Trophoblast cell (in vitro differentiated cells and primary cell): ENCODE results near the gene VPS8.

ENCODE experiments used
- DNase-seq, 2 donors: peaks; one replicate each; pipeline ENCODE4 v3.0.0-alpha.2; 2016
- H2AFZ ChIP-seq: 2 replicates; pipeline ENCODE4 v1.6.1; 2013; ENCODE audit warnings: low read length, moderate library complexity, mild to moderate bottlenecking; ENCODE audit not compliant: insufficient read depth, poor library complexity
- H2AK5ac ChIP-seq: 2 replicates; pipeline ENCODE4 v1.6.1; 2013; ENCODE audit warnings: mild to moderate bottlenecking, low read length
- H2BK120ac ChIP-seq: 2 replicates; pipeline ENCODE4 v1.6.1; 2013; ENCODE audit warnings: low read length, mild to moderate bottlenecking, moderate library complexity; ENCODE audit not compliant: insufficient read depth, poor library complexity
- H2BK12ac ChIP-seq: 2 replicates; pipeline ENCODE4 v1.6.1; 2013; ENCODE audit warnings: mild to moderate bottlenecking, low read length, moderate library complexity
- H2BK5ac ChIP-seq: 2 replicates; pipeline ENCODE4 v1.6.1; 2013; ENCODE audit warnings: low read length, low read depth, moderate library complexity, mild to moderate bottlenecking; ENCODE audit not compliant: poor library complexity
- H3K14ac ChIP-seq: 2 replicates; pipeline ENCODE4 v1.6.1; 2013; ENCODE audit warnings: mild to moderate bottlenecking, low read length
- H3K18ac ChIP-seq: 2 replicates; pipeline ENCODE4 v1.6.1; 2013; ENCODE audit warnings: mild to moderate bottlenecking, low read length
- H3K23ac ChIP-seq: 2 replicates; pipeline ENCODE4 v1.6.1; 2013; ENCODE audit warnings: low read length
- H3K27ac ChIP-seq: 2 replicates; pipeline ENCODE4 v1.5.1; 2013; ENCODE audit warnings: low read depth, mild to moderate bottlenecking, inconsistent platforms, low read length, moderate library complexity
- H3K27me3 ChIP-seq: 2 replicates; pipeline ENCODE4 v1.6.1; 2013; ENCODE audit warnings: inconsistent platforms, mild to moderate bottlenecking, low read length, moderate library complexity; ENCODE audit not compliant: insufficient read depth
- H3K36me3 ChIP-seq, 2 experiments: 1 replicate in 1 of 2; 2 replicates in 1 of 2; pipeline ENCODE4 v1.6.1; 2013; ENCODE audit warnings: low read length in 2 of 2, mild to moderate bottlenecking in 2 of 2, moderate library complexity in 1 of 2; ENCODE audit not compliant: insufficient read depth in 2 of 2, control insufficient read depth in 1 of 2
- H3K4ac ChIP-seq: 2 replicates; pipeline ENCODE4 v1.6.1; 2013; ENCODE audit warnings: low read depth, mild to moderate bottlenecking, low read length, moderate library complexity
- H3K4me1 ChIP-seq, 2 experiments: 1 replicate in 1 of 2; 2 replicates in 1 of 2; pipeline ENCODE4 v1.6.1; 2013; ENCODE audit warnings: low read length in 2 of 2, mild to moderate bottlenecking in 2 of 2, moderate library complexity in 1 of 2; ENCODE audit not compliant: insufficient read depth in 2 of 2, control insufficient read depth in 1 of 2
- H3K4me2 ChIP-seq: 2 replicates; pipeline ENCODE4 v1.6.1; 2013; ENCODE audit warnings: inconsistent platforms, mild to moderate bottlenecking, low read length, moderate library complexity
- H3K4me3 ChIP-seq: 2 replicates; pipeline ENCODE4 v1.5.1; 2013; ENCODE audit warnings: mild to moderate bottlenecking, low read depth, low read length, inconsistent platforms
- H3K79me1 ChIP-seq: one replicate; pipeline ENCODE4 v1.6.1; 2013; ENCODE audit warnings: low read length
- H3K79me2 ChIP-seq: 2 replicates; pipeline ENCODE4 v1.6.1; 2013; ENCODE audit warnings: low read length, mild to moderate bottlenecking; ENCODE audit not compliant: control insufficient read depth, insufficient read depth, poor library complexity
- H3K9ac ChIP-seq: 2 replicates; pipeline ENCODE4 v1.6.1; 2013; ENCODE audit warnings: mild to moderate bottlenecking, low read length
- H3K9me3 ChIP-seq: 2 replicates; pipeline ENCODE4 v1.6.1; 2013; ENCODE audit warnings: low read depth, mild to moderate bottlenecking, control low read depth, inconsistent platforms, low read length; ENCODE audit not compliant: insufficient read depth
- H4K12ac ChIP-seq: 2 replicates; pipeline ENCODE4 v1.6.1; 2013; ENCODE audit warnings: low read depth, mild to moderate bottlenecking, low read length, moderate library complexity
- H4K8ac ChIP-seq: 2 replicates; pipeline ENCODE4 v1.6.1; 2013; ENCODE audit warnings: low read depth, mild to moderate bottlenecking, low read length, moderate library complexity
- H4K91ac ChIP-seq: one replicate; pipeline ENCODE4 v1.6.1; 2013; ENCODE audit warnings: low read depth, mild to moderate bottlenecking, low read length, moderate library complexity
- WGBS: extraction: QIAGEN DNeasy Blood & Tissue Kit; methylation state at CpG from one replicate; pipeline ENCODE4 v1.1.7; 2013; ENCODE audit warnings: missing lambda C conversion rate; ENCODE audit not compliant: insufficient read length, insufficient coverage; ENCODE audit errors: extremely low coverage; 5-methylcytosine and 5-hydroxymethylcytosine counted together

VPS8 gene

DNA sequence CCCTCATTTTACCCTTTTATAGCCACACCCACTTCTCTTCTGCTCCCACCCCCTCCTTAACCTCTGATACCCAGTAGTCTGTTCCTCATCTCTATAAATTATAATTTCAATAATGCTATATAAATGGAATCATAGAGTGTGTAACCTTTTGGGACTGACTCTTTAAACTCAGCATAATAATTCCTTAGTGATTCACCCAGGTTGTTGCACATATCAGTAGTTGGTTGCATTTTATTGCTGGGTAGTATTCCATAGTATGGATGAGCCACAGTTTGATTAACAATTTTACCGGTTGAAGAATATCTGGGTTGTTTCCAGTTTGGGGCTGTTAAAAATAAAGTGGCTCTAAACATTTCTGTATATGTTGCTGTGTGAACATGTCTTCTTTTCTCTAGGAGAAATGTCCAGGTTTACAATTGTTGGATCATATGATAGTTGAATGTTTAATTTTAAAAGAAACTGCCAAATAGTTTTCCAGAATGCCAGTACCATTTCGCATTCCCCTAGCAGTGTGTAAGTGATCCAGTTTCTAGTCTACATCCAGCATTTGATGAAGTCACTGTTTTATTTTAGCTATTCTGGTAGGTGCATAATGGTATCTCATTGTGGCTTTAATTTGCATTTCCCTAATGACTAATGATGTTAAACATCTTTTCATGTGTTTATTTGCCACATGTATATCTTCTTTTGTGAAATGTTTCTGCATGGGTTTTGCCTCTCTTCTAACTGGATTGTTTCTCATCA is 68.5 kb downstream of the VPS8 start:
- Histone ChIP-seq H2AFZ (no peak overlapping the region), H2AK5ac (no peak overlapping the region), H3K9ac (no peak overlapping the region), H3K9me3 (no peaks in the 10 kb centered on the region), H2BK12ac (no peak overlapping the region), H3K79me2 (no peaks in the 10 kb centered on the region), H3K27ac (no peak overlapping the region), H2BK120ac (no peak overlapping the region), H3K14ac (no peak overlapping the region), H2BK5ac (no peak overlapping the region), H3K23ac (no peak overlapping the region), H3K36me3 (no peaks in the 10 kb centered on the region), H4K91ac (no peak overlapping the region), H3K18ac (no peak overlapping the region), H4K12ac (no peak overlapping the region), H4K8ac (no peak overlapping the region), H3K4me2 (no peak overlapping the region), H3K27me3 (no peaks in the 10 kb centered on the region), H3K4ac (no peak overlapping the region), H3K4me1 (no peaks in the 10 kb centered on the region), H3K79me1 (no peaks in the 10 kb centered on the region), H3K4me3 (no peak overlapping the region)
- no peak for DNase-seq
- WGBS: no CpG with 5 or more reads among the region's 2 CpGs

DNA sequence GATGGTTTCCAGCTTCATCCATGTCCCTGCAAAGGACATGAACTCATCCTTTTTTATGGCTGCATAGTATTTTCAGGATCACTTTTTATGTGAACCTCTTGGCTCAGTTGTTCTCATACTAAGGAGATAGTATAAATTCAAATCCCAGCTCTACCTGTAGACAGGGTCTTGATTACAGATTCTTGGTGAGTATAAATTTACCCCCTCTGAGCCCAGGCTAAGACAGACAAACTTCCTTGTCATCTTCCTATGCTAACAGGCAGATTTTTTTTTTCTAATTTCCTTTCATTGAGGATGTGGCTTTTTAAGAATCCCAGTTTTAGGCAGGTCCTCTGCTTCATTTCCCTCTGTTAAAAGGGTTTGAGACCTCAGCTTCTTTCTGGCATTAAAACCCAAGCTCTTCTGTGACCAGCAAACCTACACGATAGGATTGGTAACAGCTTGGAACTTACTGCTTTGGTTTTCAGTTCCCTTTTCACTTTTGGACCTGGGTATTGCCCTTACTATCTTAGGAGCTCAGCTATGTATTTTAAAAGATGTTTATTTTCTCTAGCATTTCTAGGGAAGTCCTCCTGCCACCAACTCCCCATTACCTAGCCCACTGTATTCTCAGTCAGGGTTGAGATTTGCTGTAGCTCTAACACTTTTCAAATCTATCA is 72.5 kb downstream of the VPS8 start:
- Histone ChIP-seq H4K8ac (no peak overlapping the region), H2AFZ (no peak overlapping the region), H2AK5ac (no peak overlapping the region), H2BK5ac (no peak overlapping the region), H3K79me2 (no peaks in the 10 kb centered on the region), H3K9ac (no peak overlapping the region), H3K23ac (no peak overlapping the region), H3K18ac (no peak overlapping the region), H3K4me3 (no peak overlapping the region), H3K36me3 (no peaks in the 10 kb centered on the region), H3K14ac (no peak overlapping the region), H3K27ac (no peak overlapping the region), H3K4me1 (peaks cover 0 to 3% of the 10 kb centered on the region in 2 experiments), H2BK120ac (no peak overlapping the region), H4K91ac (no peak overlapping the region), H4K12ac (no peak overlapping the region), H3K4ac (no peak overlapping the region), H3K27me3 (no peaks in the 10 kb centered on the region), H3K9me3 (no peaks in the 10 kb centered on the region), H3K4me2 (no peak overlapping the region), H3K79me1 (no peaks in the 10 kb centered on the region), H2BK12ac (no peak overlapping the region)
- no peak for DNase-seq
- WGBS: no CpG with 5 or more reads among the region's 1 CpG

DNA sequence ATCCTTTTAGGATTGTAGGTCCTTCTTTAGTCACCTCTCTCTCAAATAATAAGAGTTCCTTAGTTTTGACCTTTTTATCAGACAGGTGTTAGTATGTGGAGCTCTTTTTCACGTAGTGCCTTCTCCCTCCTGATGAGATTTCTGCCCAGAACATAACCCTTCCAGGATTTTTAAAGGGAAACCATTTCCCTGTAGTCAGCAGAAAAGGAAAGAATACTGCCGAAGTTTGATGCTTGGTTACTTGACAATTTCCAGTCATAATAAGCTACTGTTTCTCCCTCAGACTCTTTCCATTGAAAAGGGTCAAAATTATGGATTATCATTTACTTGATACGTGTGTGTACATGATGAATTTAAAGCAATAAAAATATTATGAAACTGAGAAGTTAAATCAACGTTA is 73.1 kb downstream of the VPS8 start:
- H3K79me1 ChIP-seq: no peaks in the 10 kb centered on the region
- H3K4me3 ChIP-seq: no peak overlapping the region
- no peak overlapping the region for H2BK120ac ChIP-seq
- no peak overlapping the region for H3K23ac ChIP-seq
- H3K9me3 ChIP-seq: no peaks in the 10 kb centered on the region
- no peak overlapping the region for H4K91ac ChIP-seq
- no peak overlapping the region for H3K14ac ChIP-seq
- no peaks in the 10 kb centered on the region for H3K36me3 ChIP-seq
- no peak overlapping the region for H2BK5ac ChIP-seq
- H3K4me1 ChIP-seq: peaks cover 0 to 4% of the 10 kb centered on the region in 2 experiments
- H2AFZ ChIP-seq: no peak overlapping the region
- H3K27ac ChIP-seq: no peak overlapping the region
- no peak overlapping the region for H2BK12ac ChIP-seq
- no peak overlapping the region for H4K12ac ChIP-seq
- no peaks in the 10 kb centered on the region for H3K27me3 ChIP-seq
- no peak for DNase-seq
- no peak overlapping the region for H3K4ac ChIP-seq
- H3K79me2 ChIP-seq: no peaks in the 10 kb centered on the region
- no peak overlapping the region for H3K4me2 ChIP-seq
- H2AK5ac ChIP-seq: no peak overlapping the region
- no peak overlapping the region for H4K8ac ChIP-seq
- no CpG with 5 or more reads among the region's 4 CpGs for WGBS
- no peak overlapping the region for H3K9ac ChIP-seq
- no peak overlapping the region for H3K18ac ChIP-seq

DNA sequence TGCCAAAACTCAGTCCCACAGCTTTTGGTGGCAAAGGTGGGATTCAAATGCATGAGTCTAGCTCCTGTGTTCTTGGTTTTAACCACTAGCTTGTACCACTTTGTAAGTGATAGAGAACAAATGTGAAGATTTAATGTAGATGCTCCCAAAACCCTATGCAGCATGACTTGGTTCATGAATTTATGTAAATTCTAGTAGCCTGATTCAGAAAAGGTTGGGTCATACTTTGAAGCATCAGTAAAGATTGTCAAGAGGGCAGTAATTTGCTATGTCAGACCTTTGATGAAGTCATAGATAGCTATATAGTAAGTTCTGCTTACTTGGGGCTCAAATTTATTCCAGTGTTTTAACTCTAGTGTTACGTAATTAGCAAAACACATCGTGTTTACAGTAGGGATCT is 75.6 kb downstream of the VPS8 start:
- no peak overlapping the region for H4K91ac ChIP-seq
- H3K18ac ChIP-seq: no peak overlapping the region
- H2BK5ac ChIP-seq: no peak overlapping the region
- H3K9ac ChIP-seq: no peak overlapping the region
- no peak overlapping the region for H2BK120ac ChIP-seq
- H2BK12ac ChIP-seq: no peak overlapping the region
- no peaks in the 10 kb centered on the region for H3K79me2 ChIP-seq
- peaks cover 0 to 4% of the 10 kb centered on the region in 2 experiments for H3K4me1 ChIP-seq
- H3K79me1 ChIP-seq: no peaks in the 10 kb centered on the region
- H3K27ac ChIP-seq: no peak overlapping the region
- H3K9me3 ChIP-seq: no peaks in the 10 kb centered on the region
- H2AK5ac ChIP-seq: no peak overlapping the region
- no peak overlapping the region for H2AFZ ChIP-seq
- no peak overlapping the region for H4K8ac ChIP-seq
- no peaks in the 10 kb centered on the region for H3K27me3 ChIP-seq
- WGBS: no CpG with 5 or more reads among the region's 2 CpGs
- no peak overlapping the region for H3K4ac ChIP-seq
- no peak overlapping the region for H3K23ac ChIP-seq
- H3K36me3 ChIP-seq: no peaks in the 10 kb centered on the region
- no peak overlapping the region for H3K4me2 ChIP-seq
- DNase-seq: no peak
- no peak overlapping the region for H3K4me3 ChIP-seq
- no peak overlapping the region for H4K12ac ChIP-seq
- no peak overlapping the region for H3K14ac ChIP-seq
